ENCODE data around the gene LDLRAD4.

Gene LDLRAD4

GRCh38 chr18:13546638-13547037 lies 328.1 kb downstream of the LDLRAD4 start:
- H3K27ac ChIP-seq (ENCODE audit: low read depth, low read length): no peak overlapping the region
- H3K4me1 ChIP-seq (ENCODE audit: control insufficient read depth in 5 of 5, insufficient read depth in 5 of 5, low read length in 5 of 5): peaks cover 2 to 28% (median 17%) of the 10 kb centered on the region in 5 donors
- H3K9me3 ChIP-seq (ENCODE audit: control insufficient read depth in 5 of 5, low read length in 5 of 5): no peaks in the 10 kb centered on the region
- H3K27me3 ChIP-seq (ENCODE audit: control insufficient read depth in 5 of 5, insufficient read depth in 4 of 5, low read length in 5 of 5): no peaks in the 10 kb centered on the region
- H3K36me3 ChIP-seq (ENCODE audit: control insufficient read depth in 5 of 5, insufficient read depth in 5 of 5, low read length in 5 of 5): no peaks in the 10 kb centered on the region
- H3K9ac ChIP-seq (ENCODE audit: low read length in 5 of 5): no peak overlapping the region
- no peak overlapping the region for H3K4me3 ChIP-seq (ENCODE audit: low read depth in 1 of 5, low read length in 5 of 5)

DNA sequence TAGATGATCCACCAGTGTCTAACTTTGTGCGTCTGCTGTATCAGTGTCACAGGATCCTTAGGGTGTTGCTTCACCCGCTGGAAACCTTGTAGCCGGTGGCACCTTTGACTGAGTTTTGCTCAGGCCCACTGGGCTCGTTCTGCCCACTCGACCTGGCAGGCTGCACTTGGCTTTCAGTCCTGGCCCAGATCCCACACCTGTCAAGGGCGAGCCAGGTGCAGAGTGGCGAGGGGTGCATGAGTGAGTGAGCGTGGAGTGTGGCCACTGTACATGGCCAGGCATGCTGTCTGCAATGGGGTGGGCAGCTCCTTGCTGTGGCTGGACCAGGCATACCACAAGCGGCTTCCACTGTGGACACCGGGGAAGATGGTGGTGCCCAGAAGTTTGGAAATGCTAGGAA lies 328.8 kb downstream of the LDLRAD4 start:
- Histone ChIP-seq H3K9ac (ENCODE audit: low read length in 5 of 5) (no peak overlapping the region), H3K36me3 (ENCODE audit: control insufficient read depth in 5 of 5, insufficient read depth in 5 of 5, low read length in 5 of 5) (no peaks in the 10 kb centered on the region), H3K27ac (ENCODE audit: low read depth, low read length) (no peak overlapping the region), H3K27me3 (ENCODE audit: control insufficient read depth in 5 of 5, insufficient read depth in 4 of 5, low read length in 5 of 5) (no peaks in the 10 kb centered on the region), H3K9me3 (ENCODE audit: control insufficient read depth in 5 of 5, low read length in 5 of 5) (no peaks in the 10 kb centered on the region), H3K4me1 (ENCODE audit: control insufficient read depth in 5 of 5, insufficient read depth in 5 of 5, low read length in 5 of 5) (peaks cover 2 to 21% (median 10%) of the 10 kb centered on the region in 5 donors), H3K4me3 (ENCODE audit: low read depth in 1 of 5, low read length in 5 of 5) (no peak overlapping the region)

- Histone ChIP-seq H3K36me3 (ENCODE audit: control insufficient read depth in 5 of 5, insufficient read depth in 5 of 5, low read length in 5 of 5) (no peaks in the 10 kb centered on the region), H3K4me1 (ENCODE audit: control insufficient read depth in 5 of 5, insufficient read depth in 5 of 5, low read length in 5 of 5) (peaks cover 2 to 20% (median 9%) of the 10 kb centered on the region in 5 donors), H3K9ac (ENCODE audit: low read length in 5 of 5) (no peak overlapping the region), H3K27me3 (ENCODE audit: control insufficient read depth in 5 of 5, insufficient read depth in 4 of 5, low read length in 5 of 5) (no peaks in the 10 kb centered on the region), H3K9me3 (ENCODE audit: control insufficient read depth in 5 of 5, low read length in 5 of 5) (no peaks in the 10 kb centered on the region), H3K27ac (ENCODE audit: low read depth, low read length) (no peak overlapping the region), H3K4me3 (ENCODE audit: low read depth in 1 of 5, low read length in 5 of 5) (no peak overlapping the region)
Observed at GRCh38 chr18:13548106-13548819, 329.7 kb downstream of the LDLRAD4 start.

- peaks cover 2 to 20% (median 9%) of the 10 kb centered on the region in 5 donors for H3K4me1 ChIP-seq (ENCODE audit: control insufficient read depth in 5 of 5, insufficient read depth in 5 of 5, low read length in 5 of 5)
- no peak overlapping the region for H3K4me3 ChIP-seq (ENCODE audit: low read depth in 1 of 5, low read length in 5 of 5)
- H3K9ac ChIP-seq (ENCODE audit: low read length in 5 of 5): no peak overlapping the region
- no peak overlapping the region for H3K27ac ChIP-seq (ENCODE audit: low read depth, low read length)
- no peaks in the 10 kb centered on the region for H3K27me3 ChIP-seq (ENCODE audit: control insufficient read depth in 5 of 5, insufficient read depth in 4 of 5, low read length in 5 of 5)
- no peaks in the 10 kb centered on the region for H3K9me3 ChIP-seq (ENCODE audit: control insufficient read depth in 5 of 5, low read length in 5 of 5)
- H3K36me3 ChIP-seq (ENCODE audit: control insufficient read depth in 5 of 5, insufficient read depth in 5 of 5, low read length in 5 of 5): no peaks in the 10 kb centered on the region
Observed at GRCh38 chr18:13548966-13549879, 330.7 kb downstream of the LDLRAD4 start.

DNA sequence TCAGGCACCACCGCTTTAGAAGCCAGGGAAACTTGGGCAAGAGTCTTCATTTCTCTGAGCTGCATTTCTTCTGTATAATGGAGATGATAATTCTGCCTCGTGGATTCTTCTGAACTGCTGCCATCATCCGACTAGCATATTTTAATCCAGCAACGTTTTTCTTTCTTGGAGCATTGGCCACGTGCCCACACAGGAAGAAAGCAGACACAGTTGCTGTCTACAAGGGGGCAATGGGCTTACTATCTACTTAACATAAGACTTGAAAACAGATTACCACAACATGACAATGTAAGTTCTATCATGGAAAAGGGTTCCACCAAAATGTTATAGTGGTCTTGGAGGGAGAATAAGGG lies 331.3 kb downstream of the LDLRAD4 start:
- H3K27ac ChIP-seq (ENCODE audit: low read depth, low read length): no peak overlapping the region

GRCh38 chr18:13550418-13551304 lies 332.1 kb downstream of the LDLRAD4 start:
- Histone ChIP-seq H3K4me1 (ENCODE audit: control insufficient read depth in 5 of 5, insufficient read depth in 5 of 5, low read length in 5 of 5) (peaks cover 0 to 20% (median 9%) of the 10 kb centered on the region in 5 donors), H3K36me3 (ENCODE audit: control insufficient read depth in 5 of 5, insufficient read depth in 5 of 5, low read length in 5 of 5) (no peaks in the 10 kb centered on the region), H3K27me3 (ENCODE audit: control insufficient read depth in 5 of 5, insufficient read depth in 4 of 5, low read length in 5 of 5) (no peaks in the 10 kb centered on the region), H3K4me3 (ENCODE audit: low read depth in 1 of 5, low read length in 5 of 5) (no peak overlapping the region), H3K9me3 (ENCODE audit: control insufficient read depth in 5 of 5, low read length in 5 of 5) (no peaks in the 10 kb centered on the region), H3K27ac (ENCODE audit: low read depth, low read length) (no peak overlapping the region), H3K9ac (ENCODE audit: low read length in 5 of 5) (no peak overlapping the region)

More for the DNA sequence above, 331.3 kb downstream of the LDLRAD4 start:
- Histone ChIP-seq H3K27me3 (ENCODE audit: control insufficient read depth in 5 of 5, insufficient read depth in 4 of 5, low read length in 5 of 5) (no peaks in the 10 kb centered on the region), H3K4me3 (ENCODE audit: low read depth in 1 of 5, low read length in 5 of 5) (no peak overlapping the region), H3K9me3 (ENCODE audit: control insufficient read depth in 5 of 5, low read length in 5 of 5) (no peaks in the 10 kb centered on the region), H3K9ac (ENCODE audit: low read length in 5 of 5) (no peak overlapping the region), H3K36me3 (ENCODE audit: control insufficient read depth in 5 of 5, insufficient read depth in 5 of 5, low read length in 5 of 5) (no peaks in the 10 kb centered on the region), H3K4me1 (ENCODE audit: control insufficient read depth in 5 of 5, insufficient read depth in 5 of 5, low read length in 5 of 5) (peaks cover 2 to 20% (median 9%) of the 10 kb centered on the region in 5 donors)

- H3K27ac ChIP-seq (ENCODE audit: low read depth, low read length): no peak overlapping the region
Observed at GRCh38 chr18:13551305-13551603, 332.7 kb downstream of the LDLRAD4 start.

GRCh38 chr18:13551841-13552733 lies 333.5 kb downstream of the LDLRAD4 start:
- Histone ChIP-seq H3K27me3 (ENCODE audit: control insufficient read depth in 5 of 5, insufficient read depth in 4 of 5, low read length in 5 of 5) (no peaks in the 10 kb centered on the region), H3K9ac (ENCODE audit: low read length in 5 of 5) (no peak overlapping the region), H3K36me3 (ENCODE audit: control insufficient read depth in 5 of 5, insufficient read depth in 5 of 5, low read length in 5 of 5) (no peaks in the 10 kb centered on the region), H3K27ac (ENCODE audit: low read depth, low read length) (no peak overlapping the region), H3K4me1 (ENCODE audit: control insufficient read depth in 5 of 5, insufficient read depth in 5 of 5, low read length in 5 of 5) (peaks cover 0 to 20% (median 9%) of the 10 kb centered on the region in 5 donors), H3K4me3 (ENCODE audit: low read depth in 1 of 5, low read length in 5 of 5) (no peak overlapping the region), H3K9me3 (ENCODE audit: control insufficient read depth in 5 of 5, low read length in 5 of 5) (no peaks in the 10 kb centered on the region)

More at GRCh38 chr18:13551305-13551603, 332.7 kb downstream of the LDLRAD4 start:
- no peak overlapping the region for H3K9ac ChIP-seq (ENCODE audit: low read length in 5 of 5)
- no peak overlapping the region for H3K4me3 ChIP-seq (ENCODE audit: low read depth in 1 of 5, low read length in 5 of 5)
- H3K4me1 ChIP-seq (ENCODE audit: control insufficient read depth in 5 of 5, insufficient read depth in 5 of 5, low read length in 5 of 5): peaks cover 0 to 20% (median 9%) of the 10 kb centered on the region in 5 donors
- H3K27me3 ChIP-seq (ENCODE audit: control insufficient read depth in 5 of 5, insufficient read depth in 4 of 5, low read length in 5 of 5): no peaks in the 10 kb centered on the region
- H3K9me3 ChIP-seq (ENCODE audit: control insufficient read depth in 5 of 5, low read length in 5 of 5): no peaks in the 10 kb centered on the region
- no peaks in the 10 kb centered on the region for H3K36me3 ChIP-seq (ENCODE audit: control insufficient read depth in 5 of 5, insufficient read depth in 5 of 5, low read length in 5 of 5)

DNA sequence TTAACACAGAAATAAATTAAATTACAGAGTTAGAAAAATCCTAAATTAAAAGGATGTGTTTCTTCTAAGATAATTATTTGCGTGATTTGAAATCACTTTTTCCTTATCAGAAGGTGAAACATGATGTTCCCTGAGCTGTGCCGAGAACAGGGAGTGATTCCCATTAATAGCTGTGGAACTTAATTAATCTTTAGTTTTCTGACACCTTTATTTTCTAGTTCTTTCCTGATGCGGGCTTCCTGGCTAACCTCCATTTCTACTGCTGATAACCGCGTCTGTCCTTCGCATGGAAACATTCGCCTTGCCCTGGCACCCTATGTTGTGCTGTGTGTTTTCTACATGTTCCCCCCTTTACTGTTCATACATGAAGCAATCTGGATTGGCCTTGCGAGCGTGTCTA lies 334.9 kb downstream of the LDLRAD4 start:
- H3K4me1 ChIP-seq (ENCODE audit: control insufficient read depth in 5 of 5, insufficient read depth in 5 of 5, low read length in 5 of 5): peaks cover 0 to 20% (median 15%) of the 10 kb centered on the region in 5 donors
- H3K27me3 ChIP-seq (ENCODE audit: control insufficient read depth in 5 of 5, insufficient read depth in 4 of 5, low read length in 5 of 5): no peaks in the 10 kb centered on the region
- H3K27ac ChIP-seq (ENCODE audit: low read depth, low read length): no peak overlapping the region
- no peaks in the 10 kb centered on the region for H3K36me3 ChIP-seq (ENCODE audit: control insufficient read depth in 5 of 5, insufficient read depth in 5 of 5, low read length in 5 of 5)
- no peak overlapping the region for H3K9ac ChIP-seq (ENCODE audit: low read length in 5 of 5)
- H3K4me3 ChIP-seq (ENCODE audit: low read depth in 1 of 5, low read length in 5 of 5): no peak overlapping the region
- no peaks in the 10 kb centered on the region for H3K9me3 ChIP-seq (ENCODE audit: control insufficient read depth in 5 of 5, low read length in 5 of 5)
